Nephron (organoid): ENCODE results near the gene GALNT7.
A peak's percentile ranks its signal among the peaks of the same experiment; 100 is the strongest.

Experiments
- H3K27ac Mint-ChIP-seq, 3 experiments: 2 replicates each; pipeline ENCODE4 v1.8.0; 2020; ENCODE audit warnings: mixed read lengths in 3 of 3, mild to moderate bottlenecking in 2 of 3, moderate library complexity in 1 of 3
- H3K27me3 Mint-ChIP-seq: 2 replicates; pipeline ENCODE4 v1.8.0; 2021; ENCODE audit warnings: low read depth, mild to moderate bottlenecking, moderate library complexity, mixed read lengths
- H3K36me3 Mint-ChIP-seq: 2 replicates; pipeline ENCODE4 v1.8.0; 2020; ENCODE audit warnings: low read depth, mixed read lengths
- H3K4me1 Mint-ChIP-seq: 2 replicates; pipeline ENCODE4 v1.8.0; 2020; ENCODE audit warnings: mixed read lengths
- H3K4me3 Mint-ChIP-seq, 3 experiments: 2 replicates each; pipeline ENCODE4 v1.8.0; 2020; ENCODE audit warnings: mild to moderate bottlenecking in 3 of 3, mixed read lengths in 3 of 3, moderate library complexity in 2 of 3
- H3K9me3 Mint-ChIP-seq: 2 replicates; pipeline ENCODE4 v1.8.0; 2020; ENCODE audit warnings: mixed read lengths
- CTCF ChIP-seq, 3 experiments: fragments of 200-600 bp; sonication (generic); IDR thresholded peaks; one replicate each; pipeline ENCODE4 v1.5.0; 2021; ENCODE audit warnings: antibody characterized with exemption in 3 of 3; ENCODE audit not compliant: unreplicated experiment in 3 of 3

The GALNT7 gene

GRCh38 chr4:173248690-173249089, 80.1 kb downstream of the GALNT7 start:
- H3K4me1 Mint-ChIP-seq = peaks cover 36% of the 10 kb centered on the region
- H3K36me3 Mint-ChIP-seq = peaks cover 9% of the 10 kb centered on the region
- TF ChIP-seq CTCF (IDR thresholded peaks at IDR 0.05; ENCODE audit: unreplicated experiment in 3 of 3) = no peak
- H3K27me3 Mint-ChIP-seq = peaks cover 7% of the 10 kb centered on the region
- peaks cover 5% of the 10 kb centered on the region for H3K9me3 Mint-ChIP-seq
- no peak overlapping the region for H3K4me3 Mint-ChIP-seq
- no peak overlapping the region for H3K27ac Mint-ChIP-seq

DNA sequence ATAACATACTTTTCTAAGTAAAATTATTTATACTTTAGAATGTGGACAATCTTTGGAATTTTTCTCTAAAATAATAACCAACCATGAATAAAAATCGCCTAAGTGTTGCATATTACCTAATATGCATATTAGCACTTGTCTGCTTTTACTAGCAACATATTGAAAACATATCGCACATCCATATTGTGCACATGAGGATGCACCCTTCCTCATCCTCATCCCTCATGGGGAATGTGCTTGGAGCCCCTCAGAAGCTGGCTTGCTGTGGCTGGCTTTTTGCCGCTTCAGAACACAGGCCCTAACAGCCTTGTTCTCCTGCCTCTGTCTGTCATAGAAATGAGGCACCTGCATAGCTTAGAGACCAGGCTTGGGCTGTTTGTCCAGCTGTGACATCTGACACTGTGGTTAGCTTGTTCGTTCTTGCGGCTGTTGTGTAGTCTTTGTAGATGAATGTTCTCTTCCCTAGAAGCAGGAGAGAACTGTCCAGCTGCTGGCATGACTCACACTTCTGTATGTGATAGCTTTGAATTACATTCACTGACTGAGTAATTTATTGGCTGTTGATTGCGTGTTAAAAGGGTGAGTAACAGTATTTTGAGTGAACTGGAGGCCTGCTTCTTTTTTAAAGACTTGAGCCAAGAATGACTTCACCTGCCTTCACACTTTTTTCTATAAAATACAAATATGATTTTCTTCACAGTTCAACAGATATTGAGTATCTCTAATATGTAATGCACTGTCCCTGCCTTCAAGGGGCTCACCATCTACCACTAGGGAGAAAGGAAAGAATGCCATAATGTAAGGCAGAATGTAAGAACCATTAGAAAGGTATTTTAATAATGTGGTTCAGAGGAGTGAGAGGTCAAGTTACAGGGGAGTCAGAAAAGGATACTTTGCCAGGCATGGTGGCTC, 83.7 kb downstream of the GALNT7 start:
- no peak for TF ChIP-seq CTCF (IDR thresholded peaks at IDR 0.05; ENCODE audit: unreplicated experiment in 3 of 3)
- peaks cover 9% of the 10 kb centered on the region for H3K36me3 Mint-ChIP-seq
- H3K27me3 Mint-ChIP-seq = peaks cover 6% of the 10 kb centered on the region
- peak overlapping the region in 1 of 3 experiments; percentile 40 for H3K27ac Mint-ChIP-seq
- peaks cover 5% of the 10 kb centered on the region for H3K9me3 Mint-ChIP-seq
- no peak overlapping the region for H3K4me3 Mint-ChIP-seq
- H3K4me1 Mint-ChIP-seq = peaks cover 20% of the 10 kb centered on the region

DNA sequence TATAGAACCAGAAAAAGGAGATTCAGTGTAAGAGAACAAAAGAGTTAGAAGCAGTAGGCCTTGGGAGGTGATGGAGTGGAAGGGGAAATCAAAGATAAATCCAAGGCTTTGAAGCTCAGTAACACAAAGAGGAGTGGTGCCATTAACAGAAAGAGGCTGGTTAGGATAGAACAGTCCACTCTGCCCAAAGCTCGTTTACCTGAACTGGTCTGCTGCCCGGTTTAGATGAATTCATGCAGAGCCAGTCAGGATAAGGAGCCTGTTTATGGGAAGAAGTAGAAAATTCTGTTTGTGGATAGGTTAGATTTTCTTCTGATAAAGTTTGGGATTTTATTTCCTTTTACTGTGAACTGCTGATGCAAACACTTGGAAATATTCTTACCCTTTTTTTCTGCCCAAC, 85.0 kb downstream of the GALNT7 start:
- Mint-ChIP-seq H3K4me3 (no peak overlapping the region), H3K27me3 (peaks cover 6% of the 10 kb centered on the region), H3K4me1 (peaks cover 15% of the 10 kb centered on the region), H3K27ac (no peak overlapping the region), H3K9me3 (peaks cover 5% of the 10 kb centered on the region), H3K36me3 (peaks cover 9% of the 10 kb centered on the region)
- TF ChIP-seq CTCF (IDR thresholded peaks at IDR 0.05; ENCODE audit: unreplicated experiment in 3 of 3) = no peak

DNA sequence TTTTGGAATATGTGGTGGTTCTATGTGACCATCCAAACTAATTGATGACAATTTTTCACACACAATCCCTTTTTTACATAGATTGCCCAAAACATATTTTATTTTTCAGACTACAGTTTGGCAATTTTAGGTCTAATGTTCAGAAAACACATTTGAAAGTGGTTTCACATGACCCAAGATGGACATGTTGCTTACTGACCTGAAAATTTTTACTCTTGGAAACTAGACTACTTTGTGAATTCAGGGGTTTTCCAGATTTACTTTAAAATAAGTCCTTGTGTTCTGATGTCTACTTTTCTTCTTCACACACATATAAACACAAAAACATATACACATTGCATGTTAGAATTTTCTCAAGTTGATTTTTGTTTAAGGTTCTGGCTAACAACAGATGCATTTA, 86.0 kb downstream of the GALNT7 start:
- no peak overlapping the region for H3K4me3 Mint-ChIP-seq
- H3K27ac Mint-ChIP-seq = no peak overlapping the region
- peaks cover 15% of the 10 kb centered on the region for H3K4me1 Mint-ChIP-seq
- peaks cover 5% of the 10 kb centered on the region for H3K9me3 Mint-ChIP-seq
- peaks cover 6% of the 10 kb centered on the region for H3K27me3 Mint-ChIP-seq
- no peak for TF ChIP-seq CTCF (IDR thresholded peaks at IDR 0.05; ENCODE audit: unreplicated experiment in 3 of 3)
- peaks cover 9% of the 10 kb centered on the region for H3K36me3 Mint-ChIP-seq

- Mint-ChIP-seq H3K9me3 (peaks cover 5% of the 10 kb centered on the region), H3K4me3 (no peak overlapping the region), H3K27me3 (peaks cover 6% of the 10 kb centered on the region), H3K27ac (no peak overlapping the region), H3K36me3 (peaks cover 4% of the 10 kb centered on the region), H3K4me1 (peaks cover 11% of the 10 kb centered on the region)
- no peak for TF ChIP-seq CTCF (IDR thresholded peaks at IDR 0.05; ENCODE audit: unreplicated experiment in 3 of 3)
Observed at GRCh38 chr4:173256825-173257224, 88.2 kb downstream of the GALNT7 start.
